ENCODE data around the gene ATOSB. TPM values are rescaled to one million over a fixed set of nuclear protein-coding genes. Genes with fewer than 3 reads are reported as not detected.

ATOSB gene
- polyA plus RNA-seq, 1 donor (not counting 4 experiments of a cell fraction or from before 2014, with no cell fraction given), result 32.7 TPM

DNA sequence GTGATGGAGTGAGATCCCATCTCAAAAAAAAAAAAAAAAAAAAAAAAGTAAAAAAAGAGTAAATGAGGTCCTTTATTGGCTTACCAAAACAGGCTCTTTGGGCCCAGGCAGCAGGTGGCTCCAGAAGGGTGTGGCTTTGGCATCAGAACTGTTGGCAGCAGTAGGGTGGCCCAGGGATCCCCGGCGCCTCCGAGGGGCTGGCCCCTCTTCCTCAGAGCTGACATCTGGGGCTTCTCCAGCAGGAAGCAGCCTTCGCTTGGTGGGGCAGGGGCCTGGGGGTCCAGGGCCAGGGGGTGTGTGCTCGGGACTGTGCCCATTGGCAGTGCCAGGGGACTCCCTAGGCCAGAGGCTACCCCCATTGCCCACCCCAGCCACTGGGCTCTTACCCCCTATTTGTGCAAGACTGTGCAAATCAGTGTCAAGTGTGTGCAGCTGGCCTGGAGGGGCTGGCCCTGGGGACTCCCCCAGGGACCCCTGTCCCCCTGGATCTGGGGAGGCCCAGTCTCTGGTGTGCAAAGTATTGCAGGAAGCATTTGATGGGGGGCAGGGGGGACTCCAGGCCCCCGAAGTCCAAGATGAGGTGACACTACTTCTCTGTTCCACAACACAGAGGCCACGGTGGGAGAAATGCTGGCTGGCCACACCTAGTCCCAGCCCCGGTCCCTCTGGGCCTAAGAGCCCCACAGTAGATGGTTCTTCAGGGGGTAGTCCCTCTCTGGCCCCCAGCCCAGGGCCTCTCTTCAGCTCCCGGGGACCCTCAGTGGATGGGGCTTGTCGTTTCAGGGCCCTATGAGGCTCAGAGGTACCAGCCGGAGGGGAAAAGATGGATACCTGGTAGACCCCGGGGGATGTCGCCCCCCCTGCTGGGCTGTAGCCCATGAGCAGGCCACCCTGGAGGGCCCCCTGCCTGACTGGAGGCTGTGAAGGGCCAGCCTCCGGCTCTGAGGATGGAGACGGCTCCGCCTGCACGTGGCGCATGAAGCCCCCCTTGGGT lies 8.1 kb downstream of the ATOSB start:
- Histone ChIP-seq H3K4me1 (ENCODE audit: control insufficient read depth, extremely low read depth, insufficient read depth, low read length) (peaks cover 27% of the 10 kb centered on the region), H4K20me1 (ENCODE audit: control insufficient read depth, extremely low read depth, insufficient read depth, low read length) (peaks cover 13% of the 10 kb centered on the region), H3K9ac (ENCODE audit: control insufficient read depth, extremely low read depth, insufficient read depth, low read length) (no peak overlapping the region), H3K4me2 (ENCODE audit: control insufficient read depth, extremely low read depth, insufficient read depth, low read depth, low read length) (no peak overlapping the region), H3K4me3 (ENCODE audit: control insufficient read depth in 2 of 3, extremely low read depth in 1 of 3, insufficient read depth in 2 of 3, low read depth in 1 of 3, low read length in 3 of 3) (no peak overlapping the region), H3K36me3 (ENCODE audit: control insufficient read depth in 2 of 2, extremely low read depth in 1 of 2, insufficient read depth in 2 of 2, low read length in 2 of 2) (peaks cover 37% of the 10 kb centered on the region in 2 experiments), H3K27ac (ENCODE audit: control insufficient read depth, insufficient read depth, low read length) (no peak overlapping the region), H3K27me3 (ENCODE audit: control insufficient read depth, extremely low read depth, insufficient read depth, low read length) (no peaks in the 10 kb centered on the region), H2AFZ (ENCODE audit: control insufficient read depth, low read length) (no peak overlapping the region), H3K9me3 (ENCODE audit: control insufficient read depth, low read depth, low read length) (no peaks in the 10 kb centered on the region), H3K79me2 (ENCODE audit: control insufficient read depth, insufficient read depth, low read length) (peaks cover 39% of the 10 kb centered on the region), H3K9me1 (ENCODE audit: control insufficient read depth, extremely low read depth, insufficient read depth, low read length) (no peaks in the 10 kb centered on the region)
- TF ChIP-seq EZH2 (IDR thresholded peaks at IDR 0.05; ENCODE audit: low read length), result no peak
- TF ChIP-seq, protein P1, sequence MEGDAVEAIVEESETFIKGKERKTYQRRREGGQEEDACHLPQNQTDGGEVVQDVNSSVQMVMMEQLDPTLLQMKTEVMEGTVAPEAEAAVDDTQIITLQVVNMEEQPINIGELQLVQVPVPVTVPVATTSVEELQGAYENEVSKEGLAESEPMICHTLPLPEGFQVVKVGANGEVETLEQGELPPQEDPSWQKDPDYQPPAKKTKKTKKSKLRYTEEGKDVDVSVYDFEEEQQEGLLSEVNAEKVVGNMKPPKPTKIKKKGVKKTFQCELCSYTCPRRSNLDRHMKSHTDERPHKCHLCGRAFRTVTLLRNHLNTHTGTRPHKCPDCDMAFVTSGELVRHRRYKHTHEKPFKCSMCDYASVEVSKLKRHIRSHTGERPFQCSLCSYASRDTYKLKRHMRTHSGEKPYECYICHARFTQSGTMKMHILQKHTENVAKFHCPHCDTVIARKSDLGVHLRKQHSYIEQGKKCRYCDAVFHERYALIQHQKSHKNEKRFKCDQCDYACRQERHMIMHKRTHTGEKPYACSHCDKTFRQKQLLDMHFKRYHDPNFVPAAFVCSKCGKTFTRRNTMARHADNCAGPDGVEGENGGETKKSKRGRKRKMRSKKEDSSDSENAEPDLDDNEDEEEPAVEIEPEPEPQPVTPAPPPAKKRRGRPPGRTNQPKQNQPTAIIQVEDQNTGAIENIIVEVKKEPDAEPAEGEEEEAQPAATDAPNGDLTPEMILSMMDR (optimal IDR thresholded peaks at IDR 0.05 in 1 of 3, IDR thresholded peaks at IDR 0.05 in 1 of 3, conservative IDR thresholded peaks at IDR 0.05 in 1 of 3; ENCODE audit: extremely low read depth in 1 of 3, insufficient read depth in 2 of 3, low read length in 3 of 3), result no peak
- dilution Hi-C loops (cut with MboI; ENCODE audit: extremely low pct_ligation_motif_present, low sequenced_read_pairs), result no loop called here
- FAIRE-seq (no peak), DNase-seq (ENCODE audit: low read depth, low spot score) (no peak)

DNA sequence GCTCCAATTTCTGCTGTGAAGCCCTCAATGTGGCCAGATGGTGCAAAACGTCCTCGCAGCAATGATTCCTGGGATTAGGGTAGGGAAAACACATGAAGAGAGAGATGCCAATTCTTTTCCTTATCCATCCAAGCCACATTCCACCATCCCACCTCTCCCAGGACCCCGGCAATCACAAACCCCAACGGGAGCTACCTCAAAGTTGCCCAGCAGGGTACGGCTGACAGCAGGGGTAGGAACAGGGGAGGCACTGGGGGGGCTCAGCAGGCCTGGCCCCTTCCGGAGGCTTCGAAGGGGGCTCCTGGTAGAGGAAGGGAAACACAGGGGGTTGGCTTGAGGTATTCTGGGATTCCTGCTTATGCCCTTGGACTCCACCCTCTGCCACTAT lies 9.3 kb downstream of the ATOSB start:
- Histone ChIP-seq H4K20me1 (ENCODE audit: control insufficient read depth, extremely low read depth, insufficient read depth, low read length) (peaks cover 13% of the 10 kb centered on the region), H2AFZ (ENCODE audit: control insufficient read depth, low read length) (no peak overlapping the region), H3K4me1 (ENCODE audit: control insufficient read depth, extremely low read depth, insufficient read depth, low read length) (peaks cover 28% of the 10 kb centered on the region), H3K27ac (ENCODE audit: control insufficient read depth, insufficient read depth, low read length) (no peak overlapping the region), H3K4me2 (ENCODE audit: control insufficient read depth, extremely low read depth, insufficient read depth, low read depth, low read length) (no peak overlapping the region), H3K27me3 (ENCODE audit: control insufficient read depth, extremely low read depth, insufficient read depth, low read length) (no peaks in the 10 kb centered on the region), H3K4me3 (ENCODE audit: control insufficient read depth in 2 of 3, extremely low read depth in 1 of 3, insufficient read depth in 2 of 3, low read depth in 1 of 3, low read length in 3 of 3) (no peak overlapping the region), H3K9ac (ENCODE audit: control insufficient read depth, extremely low read depth, insufficient read depth, low read length) (no peak overlapping the region), H3K9me1 (ENCODE audit: control insufficient read depth, extremely low read depth, insufficient read depth, low read length) (no peaks in the 10 kb centered on the region), H3K36me3 (ENCODE audit: control insufficient read depth in 2 of 2, extremely low read depth in 1 of 2, insufficient read depth in 2 of 2, low read length in 2 of 2) (peaks cover 39 to 44% of the 10 kb centered on the region in 2 experiments), H3K9me3 (ENCODE audit: control insufficient read depth, low read depth, low read length) (no peaks in the 10 kb centered on the region), H3K79me2 (ENCODE audit: control insufficient read depth, insufficient read depth, low read length) (peaks cover 47% of the 10 kb centered on the region)
- FAIRE-seq, result no peak
- dilution Hi-C loops (cut with MboI; ENCODE audit: extremely low pct_ligation_motif_present, low sequenced_read_pairs), result no loop called here
- DNase-seq (ENCODE audit: low read depth, low spot score), result no peak
- TF ChIP-seq, protein P1 (optimal IDR thresholded peaks at IDR 0.05 in 1 of 3, IDR thresholded peaks at IDR 0.05 in 1 of 3, conservative IDR thresholded peaks at IDR 0.05 in 1 of 3; ENCODE audit: extremely low read depth in 1 of 3, insufficient read depth in 2 of 3, low read length in 3 of 3), result no peak
- TF ChIP-seq EZH2 (IDR thresholded peaks at IDR 0.05; ENCODE audit: low read length), result no peak

Measured in keratinocyte (primary cell).